Stimulated activated CD4-positive, alpha-beta T cell treated with anti-CD3 and anti-CD28 coated beads, TNF-alpha, amount 100 ng/mL, for 4 hours (primary cell): Measurements from ENCODE around the gene NT5E.

Experiments used
- DNase-seq, 3 experiments: peaks; one replicate each; pipeline ENCODE4 v3.0.0-alpha.2; 2020; ENCODE audit warnings: low read depth in 3 of 3

The NT5E gene

GRCh38 chr6:85421972-85422371 is 27.9 kb upstream of the NT5E start:
- DNase-seq = no peak

GRCh38 chr6:85422996-85423395 is 26.9 kb upstream of the NT5E start:
- no peak for DNase-seq

GRCh38 chr6:85424981-85425380 is 24.9 kb upstream of the NT5E start:
- no peak for DNase-seq

- no peak for DNase-seq
These were observed 23.9 kb upstream of the NT5E start for GRCh38 chr6:85425997-85426396.

GRCh38 chr6:85428486-85428885 is 21.4 kb upstream of the NT5E start:
- DNase-seq = no peak

- DNase-seq = no peak
These were observed 20.5 kb upstream of the NT5E start for GRCh38 chr6:85429346-85429745.

- no peak for DNase-seq
These were observed 18.6 kb upstream of the NT5E start for GRCh38 chr6:85431271-85431670.

- DNase-seq = no peak
These were observed 17.3 kb upstream of the NT5E start for GRCh38 chr6:85432554-85432953.

- DNase-seq = no peak
These were observed 14.0 kb upstream of the NT5E start for GRCh38 chr6:85435851-85436250.

- DNase-seq = no peak
These were observed 13.5 kb upstream of the NT5E start for GRCh38 chr6:85436411-85436810.

GRCh38 chr6:85436939-85437495 is 12.9 kb upstream of the NT5E start:
- no peak for DNase-seq

GRCh38 chr6:85443349-85444117 is 6.3 kb upstream of the NT5E start:
- DNase-seq = no peak

- DNase-seq = peak in 1 of 3 experiments; percentile 2
These were observed 480 bp upstream of the NT5E start for GRCh38 chr6:85449388-85449817.

- no peak for DNase-seq
These were observed 1.9 kb downstream of the NT5E start for GRCh38 chr6:85451565-85452306.

- no peak for DNase-seq
These were observed 2.6 kb downstream of the NT5E start for GRCh38 chr6:85452441-85452881.

GRCh38 chr6:85453052-85453451 is 3.2 kb downstream of the NT5E start:
- no peak for DNase-seq

GRCh38 chr6:85453490-85453889 is 3.6 kb downstream of the NT5E start:
- no peak for DNase-seq

GRCh38 chr6:85455471-85456026 is 5.7 kb downstream of the NT5E start:
- no peak for DNase-seq

- no peak for DNase-seq
These were observed 6.9 kb downstream of the NT5E start for GRCh38 chr6:85456782-85457181.

- no peak for DNase-seq
These were observed 8.3 kb downstream of the NT5E start for GRCh38 chr6:85458184-85458583.

GRCh38 chr6:85458782-85459181 is 8.9 kb downstream of the NT5E start:
- DNase-seq = no peak

- no peak for DNase-seq
These were observed 9.5 kb downstream of the NT5E start for GRCh38 chr6:85459224-85459901.
